GM12801 (cell line): ENCODE data around the gene HTT.

Experiments
- TF ChIP-seq, protein P1 (sequence below): IDR thresholded peaks from one replicate; pipeline ENCODE4 v1.5.1; 2011; ENCODE audit warnings: control low read depth; ENCODE audit not compliant: insufficient read length; ENCODE audit errors: extremely low read depth

Gene HTT

DNA sequence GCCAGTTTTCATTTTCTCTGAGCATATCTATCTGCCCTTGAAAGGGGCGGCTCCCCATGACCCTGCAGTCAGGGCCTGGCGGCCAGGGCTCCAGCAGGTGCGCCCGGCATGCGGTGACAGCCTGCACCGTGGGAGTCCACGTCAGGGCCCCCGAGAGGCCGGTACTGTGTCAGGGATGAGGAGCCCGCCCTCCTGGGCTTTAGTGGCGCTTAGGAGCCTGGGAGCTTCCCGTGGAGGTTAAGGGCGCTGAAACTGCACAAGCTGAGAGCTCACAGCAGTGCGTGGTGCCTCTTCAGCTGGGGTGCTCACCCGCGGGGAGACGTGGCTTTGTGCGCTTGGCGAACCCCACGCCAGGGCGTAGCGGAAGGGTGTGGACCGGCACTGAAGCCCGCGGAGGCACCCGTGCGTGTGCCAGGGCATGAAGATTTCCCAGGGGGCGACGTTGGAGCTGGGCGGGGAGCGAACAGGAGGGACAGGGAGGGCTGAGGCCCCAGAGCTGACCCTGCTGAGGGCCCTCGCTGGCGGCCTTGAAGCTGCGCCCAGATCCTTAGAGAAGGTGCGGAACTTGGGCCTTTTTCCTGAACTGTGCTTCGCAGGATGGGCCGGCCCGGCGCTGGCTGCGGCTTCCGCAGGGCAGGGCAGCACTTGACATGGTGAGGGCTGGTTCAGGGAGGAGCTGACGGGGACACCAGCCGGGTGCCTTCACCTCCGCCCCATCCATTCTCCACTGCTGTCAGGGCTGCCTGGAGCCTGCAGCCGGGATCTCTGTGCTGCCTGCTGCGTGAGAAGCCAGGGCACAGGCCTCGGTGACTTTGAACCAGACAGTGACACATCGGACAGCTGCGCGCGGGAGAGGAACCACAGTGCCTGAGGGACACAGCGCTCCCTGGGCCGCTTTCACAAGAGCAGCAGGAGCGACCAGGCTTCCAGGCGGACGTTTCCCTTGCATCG is 33.0 kb upstream of the HTT start:
- TF ChIP-seq, protein P1, sequence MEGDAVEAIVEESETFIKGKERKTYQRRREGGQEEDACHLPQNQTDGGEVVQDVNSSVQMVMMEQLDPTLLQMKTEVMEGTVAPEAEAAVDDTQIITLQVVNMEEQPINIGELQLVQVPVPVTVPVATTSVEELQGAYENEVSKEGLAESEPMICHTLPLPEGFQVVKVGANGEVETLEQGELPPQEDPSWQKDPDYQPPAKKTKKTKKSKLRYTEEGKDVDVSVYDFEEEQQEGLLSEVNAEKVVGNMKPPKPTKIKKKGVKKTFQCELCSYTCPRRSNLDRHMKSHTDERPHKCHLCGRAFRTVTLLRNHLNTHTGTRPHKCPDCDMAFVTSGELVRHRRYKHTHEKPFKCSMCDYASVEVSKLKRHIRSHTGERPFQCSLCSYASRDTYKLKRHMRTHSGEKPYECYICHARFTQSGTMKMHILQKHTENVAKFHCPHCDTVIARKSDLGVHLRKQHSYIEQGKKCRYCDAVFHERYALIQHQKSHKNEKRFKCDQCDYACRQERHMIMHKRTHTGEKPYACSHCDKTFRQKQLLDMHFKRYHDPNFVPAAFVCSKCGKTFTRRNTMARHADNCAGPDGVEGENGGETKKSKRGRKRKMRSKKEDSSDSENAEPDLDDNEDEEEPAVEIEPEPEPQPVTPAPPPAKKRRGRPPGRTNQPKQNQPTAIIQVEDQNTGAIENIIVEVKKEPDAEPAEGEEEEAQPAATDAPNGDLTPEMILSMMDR = no peak

DNA sequence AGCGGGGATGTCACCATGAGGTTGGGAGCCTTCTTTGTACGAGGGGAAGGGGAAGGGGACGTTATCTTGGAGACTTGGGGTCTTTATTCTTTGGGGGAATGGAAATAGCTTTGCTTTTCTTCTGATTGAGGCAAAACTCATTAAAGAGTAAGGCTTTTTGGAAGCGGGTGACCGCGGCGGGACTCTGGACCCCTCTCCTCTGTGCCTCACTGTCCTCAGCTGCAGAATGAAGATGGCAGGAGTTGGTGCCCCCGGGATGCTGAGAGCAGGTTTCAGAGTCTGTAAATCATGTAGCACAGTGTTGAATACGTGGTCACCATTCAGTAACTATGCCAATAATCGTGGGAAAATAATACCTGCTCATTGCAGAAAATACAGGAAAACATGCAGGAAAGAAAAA is 32.3 kb upstream of the HTT start:
- TF ChIP-seq, protein P1 = no peak

DNA sequence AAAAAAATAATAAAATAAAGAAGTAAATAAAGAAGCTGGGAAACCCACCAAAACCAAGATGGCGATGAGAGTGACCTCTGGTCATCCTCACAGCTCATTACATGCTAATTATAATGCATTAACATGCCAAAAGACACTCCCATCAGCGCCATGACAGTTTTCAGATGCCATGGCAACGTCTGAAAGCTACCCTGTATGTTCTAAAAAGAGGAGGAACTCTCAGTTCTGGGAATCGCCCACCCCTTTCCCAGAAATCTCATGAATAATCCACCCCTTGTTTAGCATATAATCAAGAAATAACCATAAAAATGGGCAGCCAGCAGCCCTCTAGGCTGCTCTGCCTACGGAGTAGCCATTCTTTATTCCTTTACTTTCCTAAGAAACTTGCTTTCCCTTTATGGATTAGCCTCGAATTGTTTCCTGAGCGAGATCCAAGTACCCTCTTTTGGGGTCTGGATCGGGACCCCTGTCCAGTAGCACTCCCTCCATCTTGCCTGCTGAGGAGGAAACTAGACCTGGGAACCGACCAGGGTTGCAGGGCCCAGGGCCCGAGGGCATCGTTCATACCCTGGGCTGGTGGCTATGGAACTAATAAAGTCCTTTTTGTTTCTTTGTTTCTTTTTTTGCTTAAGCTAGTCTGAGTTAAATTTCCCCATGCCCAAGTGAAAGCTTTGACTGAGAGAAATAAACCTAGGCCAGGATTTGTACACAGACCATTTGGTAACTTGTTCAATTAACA is 31.0 kb upstream of the HTT start:
- TF ChIP-seq, protein P1 = no peak

DNA sequence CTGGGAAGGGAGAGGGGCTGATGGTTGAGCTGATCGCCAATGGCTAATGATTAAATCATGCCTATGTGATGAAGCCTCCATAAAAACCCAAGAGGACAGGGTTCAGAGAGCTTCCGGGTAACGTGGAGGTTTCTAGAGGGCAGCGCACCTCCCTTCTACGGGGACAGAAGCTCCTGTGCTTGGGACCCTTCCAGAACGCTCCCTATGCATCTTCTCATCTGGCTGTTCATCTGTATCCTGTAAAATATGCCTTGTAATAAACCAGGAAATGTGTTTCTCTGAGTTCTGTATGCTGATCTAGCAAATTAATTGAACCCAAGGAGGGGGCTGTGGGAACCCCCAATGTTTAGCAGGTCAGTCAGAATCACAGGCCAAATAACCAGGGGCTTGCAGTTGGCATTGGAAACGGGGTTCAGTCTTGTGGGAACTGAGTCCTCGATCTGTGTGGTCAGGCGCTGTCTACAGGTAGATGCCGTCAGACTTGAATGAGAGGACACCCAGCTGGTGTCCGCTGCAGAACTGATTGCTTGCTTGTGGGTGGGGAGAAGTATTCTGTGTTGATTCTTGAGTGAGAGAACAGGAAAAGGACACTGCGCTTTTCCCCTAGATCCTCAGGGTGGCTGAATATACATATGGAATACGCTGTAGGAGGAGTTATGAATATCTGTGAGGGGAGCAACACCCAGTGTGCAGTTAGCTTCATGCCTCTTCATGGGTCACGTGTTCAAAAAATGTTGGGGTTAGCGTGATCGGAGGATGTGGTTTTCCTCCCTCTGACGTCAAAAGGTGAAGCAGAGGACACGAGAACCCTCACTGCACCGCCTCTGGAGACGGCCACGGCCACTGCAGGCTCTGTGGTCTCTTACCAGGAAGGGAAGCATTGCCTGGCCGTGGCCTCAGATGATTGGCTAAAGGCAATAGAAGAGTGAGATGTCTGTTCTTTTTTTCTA is 29.3 kb upstream of the HTT start:
- TF ChIP-seq, protein P1 = no peak

DNA sequence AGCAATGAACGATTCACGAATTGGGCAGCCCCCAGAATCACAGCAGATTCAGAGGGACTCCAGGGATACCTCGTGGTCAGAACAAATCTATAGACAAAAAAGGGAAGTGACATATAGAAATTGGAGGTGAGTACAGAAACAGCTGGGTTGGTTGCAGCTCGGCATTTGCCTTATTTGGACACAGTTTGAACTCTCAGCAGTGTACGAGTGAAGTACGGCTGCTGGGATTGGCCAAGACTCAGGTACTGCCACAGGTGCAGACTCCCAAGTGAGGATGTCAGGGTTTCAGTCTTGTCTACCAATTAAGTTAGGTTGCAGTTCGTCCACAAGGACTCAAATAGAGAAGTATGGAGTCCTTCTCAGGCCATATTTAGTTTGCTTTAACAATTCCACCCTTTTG is 28.3 kb upstream of the HTT start:
- TF ChIP-seq, protein P1 = no peak

DNA sequence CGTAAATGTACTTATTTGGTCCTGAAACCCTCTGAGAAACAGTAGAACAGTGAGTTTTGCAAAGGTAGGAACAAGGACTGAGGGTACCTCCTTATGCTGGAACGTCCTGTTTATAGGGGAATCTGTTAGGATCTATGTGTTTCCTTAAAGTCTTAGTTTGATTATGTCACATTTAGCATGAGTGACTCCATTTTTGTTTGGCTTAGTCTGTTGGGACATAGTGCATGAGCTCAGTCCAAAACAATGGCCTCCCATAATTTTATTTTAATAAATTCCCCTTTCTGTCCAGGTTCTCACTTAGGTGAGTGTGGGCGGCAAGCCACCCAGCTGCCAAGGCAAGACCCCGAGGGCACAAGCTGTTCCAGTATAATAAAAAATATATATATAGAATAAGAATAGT is 27.9 kb upstream of the HTT start:
- TF ChIP-seq, protein P1 = no peak
